Right ventricle myocardium superior (tissue), 1 donor: ENCODE data around the gene NUDT16L1. TPM values are rescaled to one million over a fixed set of nuclear protein-coding genes. Genes with fewer than 3 reads are reported as not detected.
A peak's percentile ranks its signal among the peaks of the same experiment; 100 is the strongest.

Experiments
- ATAC-seq: fragments of 200-7000 bp; cut with Tn5 transposase; one replicate; pipeline ENCODE4 v1.9.1; 2020; ENCODE audit warnings: mild to moderate bottlenecking; ENCODE audit not compliant: poor library complexity
- DNase-seq: peaks from one replicate; pipeline ENCODE4 v3.0.0-alpha.2; 2020
- intact Hi-C: fragments of 100-400 bp; cut with DNase I; formaldehyde crosslinking; loops from one replicate; pipeline ENCODE4 v1.11.2; 2022
- total RNA-seq: library from RNA; stranded (reverse); fragmentation: NEBNext Ultra II Directional; extraction: Animal tissue kit (Norgen Biotek cat#: 25700); gene quantifications from one replicate; pipeline ENCODE4 v1.2.1, GENCODE V29; 2021
- donor health status: DM: no; HTN: yes; CAD: no; lungs with severe emphysema.

Gene NUDT16L1
- total RNA-seq, 1 donor from 2014 or later, result 52.8 TPM

DNA sequence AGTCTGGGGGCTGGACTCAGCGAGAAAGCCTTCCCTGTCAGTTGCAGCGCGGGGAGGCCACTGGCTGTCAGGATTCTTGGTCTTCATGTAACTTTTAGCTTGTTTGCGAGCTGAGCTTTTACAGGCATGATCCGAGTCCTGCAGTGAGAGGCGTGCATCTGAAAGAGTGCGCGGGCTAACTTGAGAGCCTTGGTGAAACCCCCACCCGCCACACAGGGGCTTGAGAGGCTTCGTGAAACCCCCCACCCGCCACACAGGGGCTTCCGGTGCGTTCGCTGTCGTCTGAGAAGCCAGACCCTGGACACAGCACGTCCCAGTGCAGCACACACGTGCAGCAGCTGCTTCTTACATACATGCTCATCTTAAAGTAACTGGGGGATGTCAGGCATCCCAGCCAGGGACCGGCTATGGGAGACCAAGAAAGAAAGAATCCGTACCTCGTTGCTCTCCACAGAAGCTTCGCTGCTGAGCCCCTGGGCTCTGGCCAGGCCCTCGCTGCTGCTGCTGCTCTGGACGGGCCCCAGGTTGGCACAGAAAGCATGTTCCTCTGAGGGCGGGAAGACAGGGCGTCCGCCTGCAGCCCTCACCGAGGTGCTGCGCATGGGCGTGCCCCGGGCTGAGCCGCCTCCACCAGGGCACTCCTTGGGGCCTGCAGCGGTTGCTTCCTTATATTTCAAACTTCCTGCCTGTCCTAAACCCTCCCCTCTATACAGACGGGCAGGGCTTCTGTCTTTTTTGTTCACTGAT is 7.8 kb downstream of the NUDT16L1 start:
- peak; percentile 81 for ATAC-seq
- intact Hi-C loops, result no loop called here
- DNase-seq, result peak; percentile 76

- ATAC-seq (no peak), DNase-seq (no peak)
- intact Hi-C loops, result no loop called here
These were observed 8.6 kb downstream of the NUDT16L1 start for GRCh38 chr16:4701791-4702465.

DNA sequence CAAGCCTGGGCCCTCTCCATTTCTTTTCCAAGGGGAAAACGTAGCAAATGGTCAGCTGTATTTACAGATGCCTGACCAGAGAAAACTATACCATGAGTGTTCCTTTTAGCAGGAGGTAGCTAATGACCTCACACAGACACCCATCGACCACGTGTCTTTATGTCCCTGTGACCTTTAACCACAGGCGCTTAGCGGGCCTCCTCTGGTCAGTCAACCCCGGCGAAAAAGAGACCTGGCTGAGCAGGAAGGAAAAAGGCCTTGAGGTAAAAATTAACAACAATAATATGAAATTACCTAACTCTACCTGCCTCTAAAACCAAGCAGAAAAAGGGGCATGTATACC is 9.1 kb downstream of the NUDT16L1 start:
- ATAC-seq (no peak), DNase-seq (no peak)
- intact Hi-C loops, result no loop called here

GRCh38 chr16:4703906-4704305 is 10.5 kb downstream of the NUDT16L1 start:
- intact Hi-C loops, result no loop called here
- ATAC-seq, result no peak
- no peak for DNase-seq

DNA sequence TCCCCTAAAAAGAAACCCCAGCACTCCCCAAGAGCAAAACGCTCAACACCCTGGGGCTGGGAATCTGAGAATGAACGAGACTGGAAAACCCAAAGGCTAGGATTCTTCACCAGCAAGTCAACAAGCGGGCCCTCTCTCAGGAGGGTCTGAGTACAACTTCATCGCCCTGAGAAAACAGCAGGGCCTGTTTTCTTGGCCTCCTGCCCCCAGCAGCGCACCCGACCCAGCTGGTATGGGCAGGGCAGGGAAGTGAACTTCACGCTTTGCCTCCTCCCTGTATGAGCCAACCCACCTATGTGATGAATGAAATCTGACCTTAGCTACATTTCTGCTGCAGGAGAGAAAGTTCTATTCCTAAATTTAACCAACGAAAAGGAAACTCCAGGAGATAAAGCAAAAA is 11.1 kb downstream of the NUDT16L1 start:
- DNase-seq, result no peak
- ATAC-seq, result no peak
- intact Hi-C loops, result no loop called here

GRCh38 chr16:4704913-4705312 is 11.6 kb downstream of the NUDT16L1 start:
- ATAC-seq (no peak), DNase-seq (no peak)
- intact Hi-C loops, result no loop called here

DNA sequence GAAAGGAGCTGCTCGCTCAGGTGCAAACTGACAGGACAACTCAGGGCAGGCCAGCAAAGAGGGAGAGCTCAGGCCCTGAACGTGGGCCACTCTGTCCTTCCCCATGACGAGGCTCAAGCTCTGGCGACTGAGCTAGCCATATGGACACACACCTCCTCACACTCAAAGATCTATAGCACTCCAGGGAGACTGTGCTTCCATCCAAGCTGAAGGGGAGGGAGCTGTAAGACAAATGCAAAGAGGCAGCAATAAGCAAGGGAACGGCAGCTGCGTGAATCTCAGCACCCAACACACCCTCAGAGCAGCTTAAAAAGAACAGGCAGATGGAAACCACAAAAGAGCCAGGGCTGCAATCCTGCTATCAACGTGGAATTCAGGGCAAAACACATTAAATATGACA is 13.5 kb downstream of the NUDT16L1 start:
- DNase-seq (no peak), ATAC-seq (no peak)
- intact Hi-C loops, result no loop called here

- DNase-seq (no peak), ATAC-seq (no peak)
- intact Hi-C loops, result no loop called here
These were observed 16.1 kb downstream of the NUDT16L1 start for GRCh38 chr16:4709481-4709880.

DNA sequence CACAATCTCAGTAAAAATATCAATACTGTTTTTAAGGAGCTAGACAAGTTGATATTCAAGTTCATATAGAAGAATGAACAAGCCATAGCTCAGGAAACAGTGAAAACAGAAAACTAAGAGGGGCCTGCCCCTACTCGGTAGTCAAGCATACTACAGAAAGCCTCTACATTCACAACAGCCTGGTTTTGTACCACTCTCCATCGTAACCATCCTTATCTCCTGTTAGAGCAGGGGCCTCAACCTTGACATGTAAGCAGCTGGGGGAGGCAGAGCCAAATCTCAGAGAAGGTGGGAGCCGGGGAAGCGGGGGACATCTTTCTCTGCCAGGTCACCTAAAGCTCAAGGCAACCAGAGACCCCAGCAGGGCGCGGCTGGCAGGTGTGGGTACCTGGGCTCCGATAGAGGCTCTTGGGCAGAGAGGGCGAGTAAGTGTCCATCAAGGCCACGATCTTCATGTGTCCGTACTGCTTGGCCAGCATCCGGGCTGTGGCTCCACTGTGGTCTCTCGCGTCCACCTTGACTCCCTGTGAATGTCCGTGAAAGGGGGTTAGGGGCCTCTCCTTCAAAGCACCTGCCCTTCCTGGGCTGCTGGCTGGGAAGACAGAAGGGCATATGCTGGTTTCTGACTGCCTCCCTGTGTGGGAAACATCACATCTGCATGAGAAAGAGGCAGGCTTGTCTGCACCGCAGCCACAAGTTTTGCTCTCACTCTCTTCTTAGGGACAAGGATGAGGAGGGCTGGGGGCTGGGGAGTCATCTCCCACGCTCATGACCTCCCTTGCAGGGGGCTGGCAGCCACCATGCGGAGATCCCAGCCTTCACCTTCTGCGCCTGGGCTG is 20.5 kb downstream of the NUDT16L1 start:
- DNase-seq (no peak), ATAC-seq (no peak)
- intact Hi-C loops, result no loop called here

DNA sequence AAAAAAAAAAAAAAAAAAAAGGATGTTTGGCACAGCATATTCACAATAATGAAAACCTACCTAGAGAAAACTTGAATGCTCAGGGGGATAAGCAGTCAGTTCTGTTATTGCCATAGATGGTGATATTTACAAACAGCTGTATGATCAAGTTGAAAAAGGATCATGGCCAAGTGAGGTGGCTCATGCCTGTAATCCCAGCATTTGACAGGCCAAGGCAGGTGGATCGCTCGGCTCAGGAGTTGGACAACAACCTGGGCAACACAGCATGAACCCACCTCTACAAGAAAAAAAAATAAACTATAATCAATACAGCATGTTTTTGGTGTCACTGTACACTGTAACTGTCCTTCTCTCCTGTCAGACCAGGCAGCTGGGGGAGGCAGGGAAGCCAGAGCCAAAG is 21.6 kb downstream of the NUDT16L1 start:
- no peak for ATAC-seq
- intact Hi-C loops, result no loop called here
- DNase-seq, result no peak

- ATAC-seq (no peak), DNase-seq (no peak)
- intact Hi-C loops, result no loop called here
These were observed 25.1 kb downstream of the NUDT16L1 start for GRCh38 chr16:4718466-4718865.

DNA sequence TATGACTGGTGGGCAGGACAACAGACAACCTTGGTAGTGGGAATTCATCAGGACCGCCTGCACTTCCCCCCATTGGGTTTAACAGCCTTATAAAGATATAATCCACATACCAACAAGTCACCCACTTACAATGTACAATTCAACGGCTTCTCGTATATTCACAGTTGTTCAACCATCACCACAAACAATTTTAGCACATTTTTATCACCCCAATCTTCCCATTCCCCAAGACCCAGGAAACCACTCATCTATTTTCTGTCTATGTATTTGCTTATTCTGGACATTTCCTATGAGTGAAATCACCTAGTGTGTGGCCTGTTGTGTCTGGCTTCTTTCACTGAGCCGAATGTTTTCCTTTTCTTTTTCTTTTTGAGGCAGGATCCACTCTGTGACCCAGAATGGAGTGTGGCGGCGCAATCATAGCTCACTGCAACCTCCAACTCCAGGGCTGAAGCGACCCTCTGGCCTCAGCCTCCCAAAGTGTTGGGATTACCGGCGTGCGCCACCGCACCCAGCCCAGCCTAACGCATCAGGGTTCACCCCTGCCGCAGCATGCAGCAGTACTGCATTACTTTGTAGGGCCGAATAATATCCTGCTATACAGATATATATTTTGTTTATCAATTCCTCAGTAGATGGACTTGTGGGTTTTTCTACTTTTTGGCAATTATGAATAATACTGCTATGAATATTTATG is 29.9 kb downstream of the NUDT16L1 start:
- DNase-seq (no peak), ATAC-seq (no peak)
- intact Hi-C loops, result no loop called here

GRCh38 chr16:4724661-4725270 is 31.4 kb downstream of the NUDT16L1 start:
- DNase-seq, result no peak
- no peak for ATAC-seq
- intact Hi-C loops, result no loop called here

DNA sequence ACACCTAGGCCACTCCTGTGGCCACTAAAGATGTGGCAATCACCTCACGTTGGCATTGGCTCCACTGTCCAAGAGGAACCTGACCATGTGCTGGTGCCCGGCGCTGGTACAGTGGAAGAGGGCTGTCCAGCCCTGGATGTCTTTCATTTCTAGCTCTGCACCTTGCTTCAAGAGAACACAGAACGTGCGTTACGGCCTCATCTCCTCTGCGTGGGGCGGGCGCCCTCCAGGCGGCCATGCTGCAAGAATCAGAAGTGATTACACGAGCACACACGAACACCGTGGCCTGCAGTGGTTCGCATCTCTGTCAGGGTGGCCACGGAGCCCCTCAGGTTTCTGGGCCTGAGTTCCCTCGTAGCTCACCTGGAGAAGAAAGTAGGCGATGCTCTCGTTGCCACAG is 33.3 kb downstream of the NUDT16L1 start:
- intact Hi-C loops, result no loop called here
- DNase-seq, result no peak

GRCh38 chr16:4728676-4729075 is 35.3 kb downstream of the NUDT16L1 start:
- ATAC-seq (no peak), DNase-seq (no peak)
- intact Hi-C loops, result no loop called here

More for the DNA sequence above, 33.3 kb downstream of the NUDT16L1 start:
- no peak for ATAC-seq

DNA sequence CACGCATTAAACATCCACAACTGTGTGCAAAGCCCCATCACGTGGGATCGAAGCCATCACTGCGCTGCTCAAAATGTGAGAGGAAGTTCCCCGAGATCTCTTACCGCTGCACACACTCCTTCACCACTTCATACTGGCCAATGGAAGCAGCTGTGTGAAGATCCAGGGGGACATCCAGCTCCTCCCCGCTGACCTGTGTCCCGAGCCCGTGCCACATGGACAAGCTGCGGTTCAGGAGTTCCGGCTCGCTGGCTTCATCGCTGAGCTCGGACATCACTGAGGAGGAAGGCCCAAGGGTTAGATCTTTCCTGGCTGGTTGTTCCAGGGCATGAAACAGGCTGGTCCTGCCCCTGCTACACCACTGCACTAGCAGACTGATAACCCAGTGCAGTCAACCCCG is 36.5 kb downstream of the NUDT16L1 start:
- ATAC-seq (no peak), DNase-seq (no peak)
- intact Hi-C loops, result loop anchor here (10.0 kb wide), 1 partner anchor 225 kb away; the partner anchor contains the start of gene SEC14L5

DNA sequence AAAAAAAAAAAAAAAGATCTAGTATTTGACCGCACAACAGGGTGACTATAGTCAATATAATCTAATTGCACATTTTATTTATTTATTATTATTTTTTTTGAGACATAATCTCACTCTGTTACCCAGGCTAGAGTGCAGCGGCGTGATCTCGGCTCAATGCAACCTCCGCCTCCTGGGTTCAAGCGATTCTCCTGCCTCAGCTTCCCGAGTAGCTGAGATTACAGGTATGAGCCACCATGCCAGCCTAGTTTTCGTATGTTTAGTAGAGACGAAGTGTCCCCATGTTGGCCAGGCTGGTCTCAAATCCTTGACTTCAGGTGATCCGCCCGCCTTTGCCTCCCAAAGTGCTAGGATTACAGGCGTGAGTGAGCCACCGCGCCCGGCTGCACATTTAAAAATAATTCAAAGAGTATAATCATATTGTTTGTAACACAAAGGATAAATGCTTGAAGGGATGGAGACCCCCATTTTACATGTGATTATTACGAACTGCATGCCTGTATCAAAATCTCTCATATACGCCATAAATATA is 39.9 kb downstream of the NUDT16L1 start:
- ATAC-seq (no peak), DNase-seq (no peak)
- intact Hi-C loops, result loop anchor here (10.0 kb wide), 1 partner anchor 222 kb away; the partner anchor contains the start of gene SEC14L5

DNA sequence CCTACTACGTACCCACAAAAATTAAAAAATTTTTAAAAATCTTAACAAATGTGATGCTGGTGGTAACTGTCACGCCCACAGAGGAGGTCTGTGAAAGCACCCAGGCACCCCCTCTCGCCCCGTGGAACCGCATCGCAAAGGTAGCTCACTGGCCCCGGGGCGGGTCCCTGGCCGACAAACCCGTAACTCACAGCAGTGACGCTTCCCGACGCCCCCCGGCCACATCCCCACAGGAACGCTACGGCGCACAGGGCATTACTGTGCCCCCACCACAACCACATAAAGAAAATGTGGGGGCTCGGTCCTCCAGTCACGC is 40.3 kb downstream of the NUDT16L1 start:
- intact Hi-C loops, result loop anchor here (10.0 kb wide), 1 partner anchor 221 kb away; the partner anchor contains the start of gene SEC14L5
- no peak for ATAC-seq
- no peak for DNase-seq
